HepG2 (cell line): Measurements from ENCODE around the gene MFF. TPM values are rescaled to one million over a fixed set of nuclear protein-coding genes. Genes with fewer than 3 reads are reported as not detected.

ENCODE experiments used
- ATAC-seq: fragments of 200-7000 bp; cut with Tn5 transposase; 3 replicates; pipeline ENCODE4 v1.9.1; 2020; ENCODE audit warnings: mild to moderate bottlenecking, moderate library complexity
- BruUV-seq: library from RNA; stranded (reverse); fragments of 400-500 nt; replicated peaks from 2 replicates; lab custom pipeline; 2021; lab: Mats Ljungman, UMichigan
- CTCF ChIA-PET: fragments of 300-600 bp; formaldehyde crosslinking; extraction: SDS; loops from one replicate; lab custom pipeline; 2021; ENCODE audit warnings: low total read pairs, inconsistent platforms, low intra/inter-chr PET ratio; lab: Yijun Ruan, JAX
- POLR2A ChIA-PET: fragments of 350-600 bp; sonication (Branson Sonifier 250); formaldehyde crosslinking; loops from one replicate; lab custom pipeline; 2020; ENCODE audit warnings: antibody characterized with exemption, inconsistent platforms; lab: Yijun Ruan, JAX
- DNase-seq: peaks from one replicate; pipeline ENCODE4 v3.0.0-alpha.2; 2015; ENCODE audit warnings: low spot score
- FAIRE-seq: peaks from 3 replicates; lab custom pipeline; 2011; peaks lifted over from hg19 to GRCh38; lab: Jason Lieb, UNC
- H2AFZ ChIP-seq: one replicate; pipeline ENCODE4 v1.6.1; 2011; ENCODE audit warnings: low read length, inconsistent platforms
- H3K27ac ChIP-seq: fragments of 300-600 bp; 3 replicates; pipeline ENCODE4 v1.8.0; 2011; ENCODE audit warnings: mixed run types, mild to moderate bottlenecking, mixed read lengths, low read length, inconsistent platforms; ENCODE audit not compliant: insufficient read depth; ENCODE audit errors: extremely low read length
- H3K27me3 ChIP-seq, 2 experiments: fragments of 200-600 bp in 1 of 2; 2 replicates in 1 of 2; 3 replicates in 1 of 2; pipeline versions ENCODE4 v1.6.0 to v1.8.0; 2011; ENCODE audit warnings: low read length in 2 of 2, mild to moderate bottlenecking in 2 of 2, moderate library complexity in 2 of 2, inconsistent platforms in 1 of 2; ENCODE audit not compliant: insufficient read depth in 2 of 2, control insufficient read depth in 1 of 2
- H3K36me3 ChIP-seq, 2 experiments: fragments of 200-600 bp in 1 of 2; replicated peaks in 1 of 2; 2 replicates in 1 of 2; 3 replicates in 1 of 2; pipeline versions ENCODE4 v1.5.1 to v1.8.0; 2011; ENCODE audit warnings: low read length in 2 of 2, inconsistent platforms in 1 of 2; ENCODE audit not compliant: insufficient read depth in 2 of 2, control insufficient read depth in 1 of 2
- H3K4me1 ChIP-seq: 2 replicates; pipeline ENCODE4 v1.5.1; 2012; ENCODE audit warnings: low read length, inconsistent platforms; ENCODE audit not compliant: insufficient read depth
- H3K4me2 ChIP-seq: 2 replicates; pipeline ENCODE4 v1.6.0; 2011; ENCODE audit warnings: low read depth, low read length, inconsistent platforms
- H3K4me3 ChIP-seq, 3 experiments: fragments of 200-600 bp in 1 of 3; sonication (generic), shearing (Covaris generic) in 1 of 3; replicated peaks in 1 of 3; 2 replicates each; pipeline ENCODE4 v1.5.1; 2011 to 2016; ENCODE audit warnings: low read length in 3 of 3, inconsistent platforms in 2 of 3, low read depth in 2 of 3, mild to moderate bottlenecking in 2 of 3, control low read depth in 1 of 3, mixed read lengths in 1 of 3; ENCODE audit not compliant: insufficient read depth in 1 of 3
- H3K79me2 ChIP-seq: one replicate; pipeline ENCODE4 v1.6.1; 2011; ENCODE audit warnings: low read length, inconsistent platforms; ENCODE audit not compliant: insufficient read depth
- H3K9ac ChIP-seq: 2 replicates; pipeline ENCODE4 v1.6.0; 2011; ENCODE audit warnings: mild to moderate bottlenecking, low read depth, low read length, inconsistent platforms; ENCODE audit not compliant: insufficient read depth
- H3K9me3 ChIP-seq: 2 replicates; pipeline ENCODE4 v1.5.1; 2012; ENCODE audit warnings: mild to moderate bottlenecking, low read length
- H4K20me1 ChIP-seq: 2 replicates; pipeline ENCODE4 v1.6.0; 2011; ENCODE audit warnings: inconsistent platforms, mild to moderate bottlenecking, low read length, moderate library complexity; ENCODE audit not compliant: insufficient read depth
- ATF1 ChIP-seq: IDR thresholded peaks from 2 replicates; pipeline ENCODE4 v1.6.1; 2016; ENCODE audit warnings: mild to moderate bottlenecking, control low read depth
- SETDB1 ChIP-seq: sonication (generic); formaldehyde crosslinking; IDR thresholded peaks from 2 replicates; pipeline ENCODE4 v1.5.1; 2020; ENCODE audit warnings: missing genetic modification reagents, mild to moderate bottlenecking, borderline replicate concordance
- TRAFD1 ChIP-seq: sonication (generic); formaldehyde crosslinking; IDR thresholded peaks from 2 replicates; pipeline ENCODE4 v1.5.1; 2020; ENCODE audit warnings: missing genetic modification reagents, mild to moderate bottlenecking, borderline replicate concordance
- ZBTB8A ChIP-seq: sonication (generic); formaldehyde crosslinking; IDR thresholded peaks from 2 replicates; pipeline ENCODE4 v1.4.0; 2020; ENCODE audit warnings: mild to moderate bottlenecking, low read depth, missing genetic modification reagents, borderline replicate concordance
- ZNF121 ChIP-seq: sonication (generic); formaldehyde crosslinking; IDR thresholded peaks from 2 replicates; pipeline ENCODE4 v1.5.0; 2020; ENCODE audit warnings: mild to moderate bottlenecking, missing genetic modification reagents
- ZNF414 ChIP-seq: sonication (generic); formaldehyde crosslinking; IDR thresholded peaks from 2 replicates; pipeline ENCODE4 v1.5.0; 2020; ENCODE audit warnings: missing genetic modification reagents
- ZNF557 ChIP-seq: sonication (generic); formaldehyde crosslinking; IDR thresholded peaks from 2 replicates; pipeline ENCODE4 v1.4.0; 2020; ENCODE audit warnings: missing genetic modification reagents
- ZNF891 ChIP-seq: sonication (generic); formaldehyde crosslinking; IDR thresholded peaks from 2 replicates; pipeline ENCODE4 v1.5.0; 2020; ENCODE audit warnings: mild to moderate bottlenecking, missing genetic modification reagents
- WGBS: methylation state at CpG from one replicate; pipeline ENCODE4 v1.1.6; 2017; ENCODE audit warnings: low lambda C conversion rate; 5-methylcytosine and 5-hydroxymethylcytosine counted together
- in situ Hi-C: cut with HindIII; loops from 2 replicates; pipeline ENCODE4 v1.10.0; 2017; ENCODE audit warnings: low pct_unique_long_range_greater_than_20kb; ENCODE audit not compliant: extremely low pct_ligation_motif_present
- intact Hi-C: fragments of 100-400 bp; cut with micrococcal nuclease; formaldehyde crosslinking; loops from one replicate; pipeline ENCODE4 v1.10.0; 2022; ENCODE audit not compliant: unreplicated experiment
- polyA plus RNA-seq, 8 experiments: library from polyadenylated mRNA; depleted of rRNA in 3 of 8; stranded (reverse) in 7 of 8; unstranded in 1 of 8; fragments of >200 nt; fragmentation: Illumina TruSeq in 4 of 8; extraction: Trizol in 4 of 8; gene quantifications; 2 replicates each; pipeline versions ENCODE4 v1.2.1 to v1.2.3, GENCODE V29; 2011 to 2016; ENCODE audit warnings: low read depth in 4 of 8, missing spikeins in 1 of 8, mixed read lengths in 1 of 8; ENCODE audit not compliant: insufficient read depth in 1 of 8
- total RNA-seq, 5 experiments: library from RNA; depleted of rRNA; stranded (reverse); fragments of >200 nt; fragmentation: Illumina TruSeq; extraction: Trizol; gene quantifications; 2 replicates each; pipeline ENCODE4 v1.2.3, GENCODE V29; 2016; ENCODE audit warnings: low read depth in 1 of 5

Gene MFF
- total and polyA plus RNA-seq, 2 of the 13 experiments (the other 11 are each of a cell fraction or from before 2014, with no cell fraction given), result 81.9 to 156 TPM

DNA sequence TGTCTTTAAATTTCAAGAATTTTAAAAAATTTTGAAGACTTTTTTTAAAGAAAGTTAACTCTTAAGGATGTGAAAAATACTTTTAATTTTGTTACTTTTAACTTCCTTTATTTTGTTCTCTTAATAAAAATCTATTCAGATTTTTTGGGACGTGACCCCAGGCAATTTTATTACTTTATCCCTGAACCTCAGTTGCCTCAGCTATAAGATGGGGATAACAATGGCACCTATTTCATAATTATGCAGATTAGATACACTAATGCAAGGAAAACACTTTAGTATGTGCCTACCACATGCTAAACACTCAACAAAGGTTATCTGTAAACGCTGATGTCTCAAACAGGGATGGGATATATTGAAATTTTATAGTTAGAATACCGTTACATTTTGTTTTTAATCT lies 64.2 kb downstream of the MFF start:
- no peaks in the 10 kb centered on the region for H4K20me1 ChIP-seq
- intact Hi-C loops, result no loop called here
- H3K36me3 ChIP-seq, result no peaks in the 10 kb centered on the region
- ChIA-PET POLR2A (no interaction called here), CTCF (no interaction called here)
- no peak overlapping the region for H3K4me3 ChIP-seq
- H3K27me3 ChIP-seq, result peaks cover 0 to 8% of the 10 kb centered on the region in 2 experiments; a peak in 2 of 5 replicates
- no peaks in the 10 kb centered on the region for H3K79me2 ChIP-seq
- 14% methylated on average over 3 of the region's 3 CpGs for WGBS
- TF ChIP-seq ZBTB8A (CRISPR knock-in tag), result no peak
- no peak for TF ChIP-seq ZNF557 (CRISPR knock-in tag)
- no peak for TF ChIP-seq ZNF891
- no peak for TF ChIP-seq SETDB1 (CRISPR knock-in tag)
- no peak for TF ChIP-seq ATF1 (CRISPR knock-in tag)
- no peak for TF ChIP-seq ZNF121 (CRISPR knock-in tag)
- no peak for ATAC-seq
- H3K9me3 ChIP-seq, result no peaks in the 10 kb centered on the region
- H3K4me1 ChIP-seq, result peaks cover 4% of the 10 kb centered on the region; the same call in 1 of the 2 replicates
- FAIRE-seq, result no peak
- DNase-seq, result no peak
- no peak overlapping the region for H3K9ac ChIP-seq
- in situ Hi-C loops, result no loop called here
- no peak overlapping the region for H3K27ac ChIP-seq
- H2AFZ ChIP-seq, result no peak overlapping the region
- no TSS peak for BruUV-seq
- H3K4me2 ChIP-seq, result no peak overlapping the region

GRCh38 chr2:227389661-227390060 lies 64.6 kb downstream of the MFF start:
- Histone ChIP-seq H3K27me3 (peaks cover 0 to 8% of the 10 kb centered on the region in 2 experiments; a peak in 2 of 5 replicates), H3K4me1 (peaks cover 4% of the 10 kb centered on the region; the same call in 1 of the 2 replicates), H3K9me3 (no peaks in the 10 kb centered on the region), H3K27ac (no peak overlapping the region), H4K20me1 (no peaks in the 10 kb centered on the region), H3K79me2 (no peaks in the 10 kb centered on the region), H3K4me2 (no peak overlapping the region), H3K4me3 (no peak overlapping the region), H2AFZ (no peak overlapping the region), H3K36me3 (no peaks in the 10 kb centered on the region), H3K9ac (no peak overlapping the region)
- FAIRE-seq, result no peak
- TF ChIP-seq TRAFD1 (CRISPR knock-in tag) (no peak), ZNF414 (no peak)
- intact Hi-C loops (no loop called here), in situ Hi-C loops (no loop called here)
- BruUV-seq, result no TSS peak
- ChIA-PET POLR2A (no interaction called here), CTCF (no interaction called here)
- DNase-seq, result no peak
- 65% methylated on average over 7 of the region's 7 CpGs for WGBS
- ATAC-seq, result no peak
